Smooth muscle cell (in vitro differentiated cells): Measurements from ENCODE around the gene NIPAL4. TPM values are rescaled to one million over a fixed set of nuclear protein-coding genes. Genes with fewer than 3 reads are reported as not detected.

Source experiments
- DNase-seq: peaks from one replicate; lab custom pipeline; 2025; ENCODE audit not compliant: unreplicated experiment; lab: John Stamatoyannopoulos, UW
- H2AFZ ChIP-seq: fragments of 200-600 bp; sonication (generic); 2 replicates; pipeline ENCODE4 v1.6.0; 2016; ENCODE audit warnings: antibody characterized with exemption, low read depth, mild to moderate bottlenecking
- H3F3A ChIP-seq: fragments of 200-600 bp; sonication (generic); 2 replicates; pipeline ENCODE4 v1.6.0; 2017; ENCODE audit warnings: antibody characterized with exemption, low read depth
- H3K27ac ChIP-seq: fragments of 200-600 bp; sonication (generic); 2 replicates; pipeline ENCODE4 v1.5.1; 2016; ENCODE audit warnings: low read depth, mild to moderate bottlenecking
- H3K27me3 ChIP-seq: fragments of 200-600 bp; sonication (generic); 2 replicates; pipeline ENCODE4 v1.6.1; 2016; ENCODE audit warnings: low read depth, mild to moderate bottlenecking
- H3K36me3 ChIP-seq: fragments of 200-600 bp; sonication (generic); 2 replicates; pipeline ENCODE4 v1.5.1; 2016; ENCODE audit warnings: low read depth
- H3K4me1 ChIP-seq: fragments of 200-600 bp; sonication (generic); 2 replicates; pipeline ENCODE4 v1.5.1; 2016; ENCODE audit warnings: low read depth
- H3K4me2 ChIP-seq: fragments of 200-600 bp; sonication (generic); 2 replicates; pipeline ENCODE4 v1.6.0; 2016; ENCODE audit warnings: mild to moderate bottlenecking
- H3K4me3 ChIP-seq: fragments of 200-600 bp; sonication (generic); 2 replicates; pipeline ENCODE4 v1.5.1; 2016; ENCODE audit warnings: mild to moderate bottlenecking
- H3K79me2 ChIP-seq: fragments of 200-600 bp; sonication (generic); 2 replicates; pipeline ENCODE4 v1.6.0; 2016; ENCODE audit warnings: low read depth, mild to moderate bottlenecking
- H3K9ac ChIP-seq: fragments of 200-600 bp; sonication (generic); 2 replicates; pipeline ENCODE4 v1.6.0; 2016; ENCODE audit warnings: low read depth
- H3K9me3 ChIP-seq: fragments of 200-600 bp; sonication (generic); replicated peaks from 2 replicates; pipeline ENCODE4 v1.5.1; 2016; ENCODE audit warnings: low read depth
- H4K20me1 ChIP-seq: fragments of 200-600 bp; sonication (generic); 2 replicates; pipeline ENCODE4 v1.6.0; 2016; ENCODE audit warnings: low read depth
- CTCF ChIP-seq: fragments of 200-600 bp; sonication (generic); IDR thresholded peaks from 2 replicates; pipeline ENCODE4 v1.5.1; 2017; ENCODE audit warnings: borderline replicate concordance, mild to moderate bottlenecking, antibody characterized with exemption; ENCODE audit not compliant: insufficient read depth, poor library complexity, severe bottlenecking
- WGBS: methylation state at CpG from one replicate; pipeline ENCODE4 v1.1.7; 2016; ENCODE audit warnings: low lambda C conversion rate; 5-methylcytosine and 5-hydroxymethylcytosine counted together
- polyA plus RNA-seq: library from polyadenylated mRNA; unstranded; fragments of >200 nt; fragmentation: Nextera tagmentation; extraction: Ambion mirVana; gene quantifications from 2 replicates; pipeline ENCODE4 v1.2.1, GENCODE V29; 2016
- total RNA-seq: library from RNA; depleted of rRNA; stranded (reverse); fragments of >200 nt; gene quantifications from 2 replicates; pipeline ENCODE4 v1.2.3, GENCODE V29; 2014

Gene NIPAL4
- total and polyA plus RNA-seq, 2 experiments from 2014 or later, result 0.37 to 6.9 TPM

- H3K27me3 ChIP-seq, result no peaks in the 10 kb centered on the region
- no peak overlapping the region for H2AFZ ChIP-seq
- H3K9ac ChIP-seq, result no peak overlapping the region
- 93% methylated on average over 9 of the region's 9 CpGs for WGBS
- no peak overlapping the region for H3K27ac ChIP-seq
- TF ChIP-seq CTCF, result no peak
- peaks cover 67% of the 10 kb centered on the region for H4K20me1 ChIP-seq
- no peaks in the 10 kb centered on the region for H3K4me1 ChIP-seq
- peaks cover 7% of the 10 kb centered on the region for H3K36me3 ChIP-seq
- no peak overlapping the region for H3K4me3 ChIP-seq
- H3K79me2 ChIP-seq, result peaks cover 3% of the 10 kb centered on the region
- H3K4me2 ChIP-seq, result no peak overlapping the region
- peaks cover 29% of the 10 kb centered on the region for H3F3A ChIP-seq
- no peak for DNase-seq
- no peaks in the 10 kb centered on the region for H3K9me3 ChIP-seq
These were observed 59.7 kb downstream of the NIPAL4 start for GRCh38 chr5:157519579-157520253.

DNA sequence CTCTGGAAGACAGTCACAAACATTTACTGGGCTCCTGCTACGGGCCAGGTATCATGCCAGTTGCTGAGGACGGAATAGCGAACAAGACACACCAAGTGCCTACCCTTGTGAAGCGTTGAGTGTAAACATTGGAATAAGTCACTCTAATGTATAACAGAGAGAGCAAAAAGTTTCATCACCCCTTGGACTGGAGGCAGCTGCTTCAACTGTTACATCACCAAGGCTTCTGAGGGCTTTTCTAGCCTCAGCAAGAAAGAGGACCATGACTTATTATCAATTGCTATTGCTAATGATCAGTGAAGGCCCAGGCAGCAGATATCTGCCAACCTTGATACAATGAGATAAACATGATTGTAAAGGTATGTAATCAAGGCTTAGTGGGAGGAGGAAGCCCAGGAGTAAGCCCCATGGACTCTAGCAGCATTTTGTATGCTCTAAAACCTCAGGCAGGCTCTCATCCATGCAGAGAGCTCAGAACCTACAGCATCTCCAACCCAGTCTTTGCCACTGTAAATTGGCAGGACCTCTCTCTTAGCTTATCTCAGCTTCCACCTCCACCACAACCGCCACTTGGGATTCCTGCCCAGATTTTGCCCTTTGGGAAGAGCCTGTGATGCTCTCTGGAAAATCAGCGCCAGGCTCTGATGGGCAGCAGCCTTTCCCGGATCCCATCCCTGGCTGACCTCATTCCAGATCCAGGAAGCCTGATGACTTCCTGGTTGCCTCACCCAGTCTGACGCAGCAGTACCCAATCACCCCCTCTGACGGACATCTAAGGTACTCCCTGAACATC, 61.1 kb downstream of the NIPAL4 start:
- no peak overlapping the region for H3K27ac ChIP-seq
- 87% methylated on average over 9 of the region's 9 CpGs for WGBS
- peaks cover 14% of the 10 kb centered on the region for H3K79me2 ChIP-seq
- H3F3A ChIP-seq, result peaks cover 21% of the 10 kb centered on the region
- no peaks in the 10 kb centered on the region for H3K9me3 ChIP-seq
- peaks cover 7% of the 10 kb centered on the region for H3K36me3 ChIP-seq
- H4K20me1 ChIP-seq, result peaks cover 67% of the 10 kb centered on the region
- H3K4me3 ChIP-seq, result no peak overlapping the region
- H2AFZ ChIP-seq, result no peak overlapping the region
- no peaks in the 10 kb centered on the region for H3K4me1 ChIP-seq
- TF ChIP-seq CTCF, result no peak
- no peak for DNase-seq
- no peak overlapping the region for H3K4me2 ChIP-seq
- H3K9ac ChIP-seq, result no peak overlapping the region
- no peaks in the 10 kb centered on the region for H3K27me3 ChIP-seq

DNA sequence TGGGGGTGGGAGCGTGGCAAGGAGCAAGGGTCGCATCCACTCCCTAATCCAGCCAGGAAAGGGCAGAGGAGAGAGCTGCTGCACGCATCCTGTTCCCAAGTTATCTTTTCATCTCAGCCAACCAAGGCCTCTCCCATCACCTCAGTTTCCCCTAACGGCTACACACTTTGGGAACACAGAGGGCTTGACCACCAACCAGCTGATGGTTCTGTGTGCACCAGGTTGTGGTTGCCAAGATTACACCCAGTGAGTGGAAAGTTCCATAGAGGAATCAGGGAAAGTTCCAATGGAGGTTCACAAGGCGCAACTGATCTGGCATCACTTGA, 61.7 kb downstream of the NIPAL4 start:
- Histone ChIP-seq H3K4me3 (no peak overlapping the region), H2AFZ (no peak overlapping the region), H3K4me2 (no peak overlapping the region), H3K36me3 (peaks cover 7% of the 10 kb centered on the region), H4K20me1 (peaks cover 71% of the 10 kb centered on the region), H3K79me2 (peaks cover 17% of the 10 kb centered on the region), H3K9ac (no peak overlapping the region), H3K4me1 (no peaks in the 10 kb centered on the region), H3K27ac (no peak overlapping the region), H3K27me3 (no peaks in the 10 kb centered on the region), H3F3A (peaks cover 17% of the 10 kb centered on the region), H3K9me3 (no peaks in the 10 kb centered on the region)
- TF ChIP-seq CTCF, result no peak
- WGBS, result 98% methylated on average over 5 of the region's 5 CpGs
- no peak for DNase-seq
